HepG2 (cell line): Measurements from ENCODE around the gene AQP7. TPM values are rescaled to one million over a fixed set of nuclear protein-coding genes. Genes with fewer than 3 reads are reported as not detected.

Source experiments
- CBX5 ChIP-seq: sonication (generic); formaldehyde crosslinking; IDR thresholded peaks from 2 replicates; pipeline ENCODE4 v1.4.0; 2020; ENCODE audit warnings: missing genetic modification reagents, borderline replicate concordance
- HMG20A ChIP-seq: IDR thresholded peaks from 2 replicates; pipeline ENCODE4 v1.6.1; 2016; ENCODE audit warnings: borderline replicate concordance
- HNRNPUL1 ChIP-seq: fragments of 200-400 bp; formaldehyde crosslinking; IDR thresholded peaks from 2 replicates; pipeline ENCODE4 v1.6.1; 2017; ENCODE audit warnings: low read depth, mild to moderate bottlenecking, low read length, moderate library complexity
- KDM4B ChIP-seq: sonication (generic); formaldehyde crosslinking; IDR thresholded peaks from 2 replicates; pipeline ENCODE4 v1.4.0; 2020; ENCODE audit warnings: missing genetic modification reagents
- KDM5B ChIP-seq: sonication (generic); formaldehyde crosslinking; IDR thresholded peaks from 2 replicates; pipeline ENCODE4 v1.4.0; 2020; ENCODE audit warnings: missing genetic modification reagents, mild to moderate bottlenecking, borderline replicate concordance
- KDM6A ChIP-seq: IDR thresholded peaks from 2 replicates; pipeline ENCODE4 v1.6.1; 2016; ENCODE audit warnings: low read depth
- KLF11 ChIP-seq: IDR thresholded peaks from 2 replicates; pipeline ENCODE4 v1.6.1; 2016; ENCODE audit warnings: missing compliant biosample characterization
- MEF2D ChIP-seq: sonication (generic); formaldehyde crosslinking; IDR thresholded peaks from 2 replicates; pipeline ENCODE4 v1.5.1; 2020; ENCODE audit warnings: mild to moderate bottlenecking, missing genetic modification reagents
- NFRKB ChIP-seq: fragments of 450-650 bp; IDR thresholded peaks from 2 replicates; pipeline ENCODE4 v1.6.1; 2017
- RBAK ChIP-seq: sonication (generic); formaldehyde crosslinking; IDR thresholded peaks from 2 replicates; pipeline ENCODE4 v1.5.1; 2020; ENCODE audit warnings: mild to moderate bottlenecking, missing genetic modification reagents
- SALL1 ChIP-seq: sonication (generic); formaldehyde crosslinking; IDR thresholded peaks from 2 replicates; pipeline ENCODE4 v1.8.0; 2022; ENCODE audit warnings: mild to moderate bottlenecking, missing genetic modification reagents
- SKI ChIP-seq: fragments of 450-650 bp; IDR thresholded peaks from one replicate; pipeline ENCODE4 v1.6.1; 2018; ENCODE audit warnings: mild to moderate bottlenecking; ENCODE audit not compliant: partially characterized antibody
- TBX3 ChIP-seq: fragments of 450-650 bp; IDR thresholded peaks from 2 replicates; pipeline ENCODE4 v1.6.1; 2017; ENCODE audit warnings: antibody characterized with exemption, mild to moderate bottlenecking, inconsistent platforms, borderline replicate concordance
- TP53 ChIP-seq: sonication (generic); formaldehyde crosslinking; conservative IDR thresholded peaks from 2 replicates; pipeline ENCODE4 v1.4.0; 2020; ENCODE audit warnings: missing genetic modification reagents
- XBP1 ChIP-seq: sonication (generic); formaldehyde crosslinking; IDR thresholded peaks from 2 replicates; pipeline ENCODE4 v1.5.0; 2020; ENCODE audit warnings: missing genetic modification reagents
- ZNF124 ChIP-seq: sonication (generic); formaldehyde crosslinking; IDR thresholded peaks from 2 replicates; pipeline ENCODE4 v1.4.0; 2020; ENCODE audit warnings: missing genetic modification reagents
- ZNF136 ChIP-seq: sonication (generic); formaldehyde crosslinking; IDR thresholded peaks from 2 replicates; pipeline ENCODE4 v1.8.1; 2022; ENCODE audit warnings: low read depth, mild to moderate bottlenecking, moderate library complexity, missing genetic modification reagents
- ZNF547 ChIP-seq: sonication (generic); formaldehyde crosslinking; IDR thresholded peaks from 2 replicates; pipeline ENCODE4 v1.5.1; 2020; ENCODE audit warnings: mild to moderate bottlenecking, missing genetic modification reagents
- ZNF619 ChIP-seq: sonication (generic); formaldehyde crosslinking; IDR thresholded peaks from 2 replicates; pipeline ENCODE4 v1.4.0; 2020; ENCODE audit warnings: mild to moderate bottlenecking, missing genetic modification reagents
- ZNF629 ChIP-seq: sonication (generic); formaldehyde crosslinking; conservative IDR thresholded peaks from 2 replicates; pipeline ENCODE4 v1.5.0; 2020; ENCODE audit warnings: missing genetic modification reagents
- ZNF737 ChIP-seq: sonication (generic); formaldehyde crosslinking; IDR thresholded peaks from 2 replicates; pipeline ENCODE4 v1.5.0; 2020; ENCODE audit warnings: missing genetic modification reagents, mild to moderate bottlenecking, borderline replicate concordance
- ZNF768 ChIP-seq: sonication (generic); formaldehyde crosslinking; IDR thresholded peaks from 2 replicates; pipeline ENCODE4 v1.4.0; 2020; ENCODE audit warnings: missing genetic modification reagents
- ZNF776 ChIP-seq: sonication (generic); formaldehyde crosslinking; IDR thresholded peaks from 2 replicates; pipeline ENCODE4 v1.4.0; 2020; ENCODE audit warnings: mild to moderate bottlenecking, missing genetic modification reagents
- polyA plus RNA-seq, 8 experiments: library from polyadenylated mRNA; depleted of rRNA in 3 of 8; stranded (reverse) in 7 of 8; unstranded in 1 of 8; fragments of >200 nt; fragmentation: Illumina TruSeq in 4 of 8; extraction: Trizol in 4 of 8; gene quantifications; 2 replicates each; pipeline versions ENCODE4 v1.2.1 to v1.2.3, GENCODE V29; 2011 to 2016; ENCODE audit warnings: low read depth in 4 of 8, missing spikeins in 1 of 8, mixed read lengths in 1 of 8; ENCODE audit not compliant: insufficient read depth in 1 of 8
- total RNA-seq, 5 experiments: library from RNA; depleted of rRNA; stranded (reverse); fragments of >200 nt; fragmentation: Illumina TruSeq; extraction: Trizol; gene quantifications; 2 replicates each; pipeline ENCODE4 v1.2.3, GENCODE V29; 2016; ENCODE audit warnings: low read depth in 1 of 5
- TF ChIP-seq, protein P1 (sequence below): sonication (generic); formaldehyde crosslinking; conservative IDR thresholded peaks from 2 replicates; pipeline ENCODE4 v1.4.0; 2020; ENCODE audit warnings: mild to moderate bottlenecking, missing genetic modification reagents, moderate library complexity
- TF ChIP-seq, protein P2 (sequence below): sonication (generic); formaldehyde crosslinking; conservative IDR thresholded peaks from 2 replicates; pipeline ENCODE4 v1.4.0; 2020; ENCODE audit warnings: missing genetic modification reagents
- TF ChIP-seq, protein P3 (sequence below): sonication (generic); formaldehyde crosslinking; IDR thresholded peaks from 2 replicates; pipeline ENCODE4 v1.4.0; 2020; ENCODE audit warnings: missing genetic modification reagents, low read depth, mild to moderate bottlenecking, borderline replicate concordance

The AQP7 gene
- total and polyA plus RNA-seq, 2 of the 13 experiments (the other 11 are each of a cell fraction or from before 2014, with no cell fraction given), result 1.9 to 2.1 TPM

DNA sequence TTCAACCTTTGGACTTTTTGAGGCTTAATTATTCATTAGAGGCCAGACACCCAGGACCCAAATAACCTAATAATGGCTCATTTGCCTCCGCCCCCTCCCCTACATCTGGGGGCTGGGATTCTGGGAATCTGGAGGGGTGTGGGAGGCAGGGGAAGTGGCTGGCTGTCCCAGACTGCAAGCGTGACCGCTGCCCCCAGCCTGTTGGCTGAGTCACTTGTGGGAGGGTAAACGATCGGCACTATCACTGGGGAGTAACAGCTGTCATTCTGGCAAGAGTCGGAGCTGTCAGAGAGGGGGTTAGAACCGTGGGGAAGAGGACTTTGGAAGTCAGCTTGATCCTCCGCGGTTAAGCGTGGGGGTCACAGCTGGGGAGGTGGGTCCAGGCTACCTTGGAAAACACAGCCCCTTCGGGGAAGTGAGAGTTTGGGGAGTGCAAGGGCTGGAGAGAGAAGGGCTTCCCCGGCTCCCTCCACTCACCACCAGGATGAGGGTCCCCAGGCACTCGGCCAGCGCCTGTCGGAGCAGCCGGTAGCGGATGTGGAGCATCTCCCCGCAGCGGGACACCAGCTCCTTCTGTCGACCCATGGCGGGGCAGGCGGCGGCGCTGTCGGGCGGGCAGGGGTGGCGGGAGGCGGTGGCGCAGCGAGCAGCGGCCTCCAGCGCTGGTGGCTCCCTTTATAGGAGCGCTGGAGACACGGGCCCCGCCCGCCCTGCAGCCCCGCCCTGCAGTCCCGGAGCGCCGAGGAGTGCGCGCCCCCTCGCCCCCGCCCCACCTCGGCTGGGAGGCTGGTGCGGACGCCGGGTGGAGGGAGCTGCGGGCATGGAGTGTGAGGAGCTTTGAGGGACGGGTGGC lies 44.8 kb upstream of the AQP7 start, which contains the start of gene AQP3 (continued):
- TF ChIP-seq ZNF124, result no peak
- 0 out of 2 replicates have a peak, but pooled peaks have one; percentile 30 for TF ChIP-seq MEF2D (CRISPR knock-in tag)
- TF ChIP-seq ZNF629 (CRISPR knock-in tag), result no peak
- TF ChIP-seq CBX5 (CRISPR knock-in tag), result peak; percentile 29; the same call in 1 of the 2 replicates
- TF ChIP-seq ZNF776, result no peak
- no peak for TF ChIP-seq HNRNPUL1
- TF ChIP-seq NFRKB, result no peak
- no peak for TF ChIP-seq SKI
- no peak for TF ChIP-seq ZNF547 (CRISPR knock-in tag)
- TF ChIP-seq KDM4B, result no peak
- TF ChIP-seq XBP1 (CRISPR knock-in tag), result no peak
- TF ChIP-seq TP53 (CRISPR knock-in tag), result no peak
- no peak for TF ChIP-seq KLF11 (CRISPR knock-in tag)
- TF ChIP-seq TBX3, result no peak
- TF ChIP-seq RBAK (CRISPR knock-in tag), result no peak
- TF ChIP-seq ZNF737, result no peak
- TF ChIP-seq ZNF619 (CRISPR knock-in tag), result no peak
- no peak for TF ChIP-seq ZNF768 (CRISPR knock-in tag)
- TF ChIP-seq SALL1 (CRISPR knock-in tag), result 0 out of 2 replicates have a peak, but pooled peaks have one; percentile 7
- TF ChIP-seq HMG20A, result 0 out of 2 replicates have a peak, but pooled peaks have one; percentile 24
- TF ChIP-seq, protein P1, sequence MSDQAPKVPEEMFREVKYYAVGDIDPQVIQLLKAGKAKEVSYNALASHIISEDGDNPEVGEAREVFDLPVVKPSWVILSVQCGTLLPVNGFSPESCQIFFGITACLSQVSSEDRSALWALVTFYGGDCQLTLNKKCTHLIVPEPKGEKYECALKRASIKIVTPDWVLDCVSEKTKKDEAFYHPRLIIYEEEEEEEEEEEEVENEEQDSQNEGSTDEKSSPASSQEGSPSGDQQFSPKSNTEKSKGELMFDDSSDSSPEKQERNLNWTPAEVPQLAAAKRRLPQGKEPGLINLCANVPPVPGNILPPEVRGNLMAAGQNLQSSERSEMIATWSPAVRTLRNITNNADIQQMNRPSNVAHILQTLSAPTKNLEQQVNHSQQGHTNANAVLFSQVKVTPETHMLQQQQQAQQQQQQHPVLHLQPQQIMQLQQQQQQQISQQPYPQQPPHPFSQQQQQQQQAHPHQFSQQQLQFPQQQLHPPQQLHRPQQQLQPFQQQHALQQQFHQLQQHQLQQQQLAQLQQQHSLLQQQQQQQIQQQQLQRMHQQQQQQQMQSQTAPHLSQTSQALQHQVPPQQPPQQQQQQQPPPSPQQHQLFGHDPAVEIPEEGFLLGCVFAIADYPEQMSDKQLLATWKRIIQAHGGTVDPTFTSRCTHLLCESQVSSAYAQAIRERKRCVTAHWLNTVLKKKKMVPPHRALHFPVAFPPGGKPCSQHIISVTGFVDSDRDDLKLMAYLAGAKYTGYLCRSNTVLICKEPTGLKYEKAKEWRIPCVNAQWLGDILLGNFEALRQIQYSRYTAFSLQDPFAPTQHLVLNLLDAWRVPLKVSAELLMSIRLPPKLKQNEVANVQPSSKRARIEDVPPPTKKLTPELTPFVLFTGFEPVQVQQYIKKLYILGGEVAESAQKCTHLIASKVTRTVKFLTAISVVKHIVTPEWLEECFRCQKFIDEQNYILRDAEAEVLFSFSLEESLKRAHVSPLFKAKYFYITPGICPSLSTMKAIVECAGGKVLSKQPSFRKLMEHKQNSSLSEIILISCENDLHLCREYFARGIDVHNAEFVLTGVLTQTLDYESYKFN (CRISPR knock-in tag), result peak; percentile 36; the same call in 1 of the 2 replicates
- no peak for TF ChIP-seq ZNF136 (CRISPR knock-in tag)
- TF ChIP-seq KDM6A (CRISPR knock-in tag), result no peak
- TF ChIP-seq, protein P2, sequence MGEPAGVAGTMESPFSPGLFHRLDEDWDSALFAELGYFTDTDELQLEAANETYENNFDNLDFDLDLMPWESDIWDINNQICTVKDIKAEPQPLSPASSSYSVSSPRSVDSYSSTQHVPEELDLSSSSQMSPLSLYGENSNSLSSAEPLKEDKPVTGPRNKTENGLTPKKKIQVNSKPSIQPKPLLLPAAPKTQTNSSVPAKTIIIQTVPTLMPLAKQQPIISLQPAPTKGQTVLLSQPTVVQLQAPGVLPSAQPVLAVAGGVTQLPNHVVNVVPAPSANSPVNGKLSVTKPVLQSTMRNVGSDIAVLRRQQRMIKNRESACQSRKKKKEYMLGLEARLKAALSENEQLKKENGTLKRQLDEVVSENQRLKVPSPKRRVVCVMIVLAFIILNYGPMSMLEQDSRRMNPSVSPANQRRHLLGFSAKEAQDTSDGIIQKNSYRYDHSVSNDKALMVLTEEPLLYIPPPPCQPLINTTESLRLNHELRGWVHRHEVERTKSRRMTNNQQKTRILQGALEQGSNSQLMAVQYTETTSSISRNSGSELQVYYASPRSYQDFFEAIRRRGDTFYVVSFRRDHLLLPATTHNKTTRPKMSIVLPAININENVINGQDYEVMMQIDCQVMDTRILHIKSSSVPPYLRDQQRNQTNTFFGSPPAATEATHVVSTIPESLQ (CRISPR knock-in tag), result no peak
- no peak for TF ChIP-seq KDM5B
- TF ChIP-seq, protein P3, sequence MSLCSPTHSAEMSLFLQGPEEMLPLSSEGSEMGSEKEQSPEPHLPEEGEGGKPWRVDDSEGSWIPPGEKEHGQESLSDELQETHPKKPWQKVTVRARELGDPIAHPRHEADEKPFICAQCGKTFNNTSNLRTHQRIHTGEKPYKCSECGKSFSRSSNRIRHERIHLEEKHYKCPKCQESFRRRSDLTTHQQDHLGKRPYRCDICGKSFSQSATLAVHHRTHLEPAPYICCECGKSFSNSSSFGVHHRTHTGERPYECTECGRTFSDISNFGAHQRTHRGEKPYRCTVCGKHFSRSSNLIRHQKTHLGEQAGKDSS (CRISPR knock-in tag), result peak; percentile 71; the same call in 1 of the 2 replicates
